GM18502 (cell line): ENCODE measurements around the gene KCNIP1.
"Not testable (repeated sequence)": the region's sequence is repeated elsewhere in the genome, so short reads cannot be mapped to it uniquely, and the experiment has no call there.

Source experiments
- ATAC-seq: cut with Tn5 transposase; IDR thresholded peaks from one replicate; pipeline ENCODE4 v1.9.1; 2021; ENCODE audit warnings: mild to moderate bottlenecking; ENCODE audit not compliant: unreplicated experiment, poor library complexity

The KCNIP1 gene

GRCh38 chr5:170533383-170533782 lies 29.6 kb downstream of the KCNIP1 start:
- no peak for ATAC-seq

GRCh38 chr5:170534177-170534576 lies 30.4 kb downstream of the KCNIP1 start:
- ATAC-seq, result no peak

GRCh38 chr5:170534941-170535340 lies 31.1 kb downstream of the KCNIP1 start:
- no peak for ATAC-seq

GRCh38 chr5:170536525-170536924 lies 32.7 kb downstream of the KCNIP1 start:
- ATAC-seq, result no peak

GRCh38 chr5:170537451-170538095 lies 33.8 kb downstream of the KCNIP1 start:
- no peak for ATAC-seq

- ATAC-seq, result no peak
Measured at GRCh38 chr5:170538096-170538465, 34.3 kb downstream of the KCNIP1 start.

- ATAC-seq, result no peak
Measured at GRCh38 chr5:170538696-170539586, 35.1 kb downstream of the KCNIP1 start.

GRCh38 chr5:170540271-170540670 lies 36.5 kb downstream of the KCNIP1 start:
- no peak for ATAC-seq

GRCh38 chr5:170541146-170541769 lies 37.4 kb downstream of the KCNIP1 start:
- ATAC-seq, result no peak

- no peak for ATAC-seq
Measured at GRCh38 chr5:170542691-170543293, 39.0 kb downstream of the KCNIP1 start.

- ATAC-seq, result no peak
Measured at GRCh38 chr5:170545313-170545712, 41.5 kb downstream of the KCNIP1 start.

GRCh38 chr5:170545811-170546210 lies 42.0 kb downstream of the KCNIP1 start:
- ATAC-seq, result no peak

GRCh38 chr5:170546282-170546681 lies 42.5 kb downstream of the KCNIP1 start:
- ATAC-seq, result no peak

GRCh38 chr5:170550382-170550781 lies 46.6 kb downstream of the KCNIP1 start:
- ATAC-seq, result not testable (repeated sequence)

GRCh38 chr5:170551076-170551475 lies 47.3 kb downstream of the KCNIP1 start:
- no peak for ATAC-seq

GRCh38 chr5:170551622-170552021 lies 47.8 kb downstream of the KCNIP1 start:
- ATAC-seq, result no peak

- no peak for ATAC-seq
Measured at GRCh38 chr5:170552621-170553115, 48.8 kb downstream of the KCNIP1 start.

- ATAC-seq, result no peak
Measured at GRCh38 chr5:170553218-170553617, 49.4 kb downstream of the KCNIP1 start.

GRCh38 chr5:170554521-170555267 lies 50.9 kb downstream of the KCNIP1 start:
- no peak for ATAC-seq

- ATAC-seq, result no peak
Measured at GRCh38 chr5:170557314-170557713, 53.5 kb downstream of the KCNIP1 start.
